GM10266 (cell line): ENCODE results near the gene GLO1.

Experiments used
- DNase-seq: peaks from one replicate; pipeline ENCODE4 v3.0.0; 2012; ENCODE audit errors: extremely low spot score
- TF ChIP-seq, protein P1 (sequence below): IDR thresholded peaks from 2 replicates; pipeline ENCODE4 v1.5.1; 2012; ENCODE audit warnings: mild to moderate bottlenecking, low read depth; ENCODE audit not compliant: control insufficient read depth, insufficient read depth; ENCODE audit errors: missing control alignments

Gene GLO1

DNA sequence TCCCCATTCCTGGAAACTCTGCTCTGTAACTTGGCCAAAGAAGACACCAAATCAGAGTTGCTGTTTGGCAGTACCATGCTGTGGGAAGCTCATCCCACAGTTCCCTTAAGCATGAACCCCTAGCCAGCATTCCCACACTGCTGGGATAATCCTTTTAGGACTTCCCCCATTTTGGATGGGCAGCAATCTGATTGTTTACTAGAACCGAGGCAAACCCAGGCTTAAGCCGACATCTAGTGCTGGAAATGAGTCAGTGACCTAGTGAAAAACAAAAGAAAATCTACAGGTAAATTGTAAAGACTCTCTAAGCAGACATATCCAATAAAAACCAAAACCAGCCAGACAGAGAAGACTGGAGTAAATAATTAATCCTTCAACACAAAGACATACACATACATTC is 17.4 kb upstream of the GLO1 start:
- TF ChIP-seq, protein P1, sequence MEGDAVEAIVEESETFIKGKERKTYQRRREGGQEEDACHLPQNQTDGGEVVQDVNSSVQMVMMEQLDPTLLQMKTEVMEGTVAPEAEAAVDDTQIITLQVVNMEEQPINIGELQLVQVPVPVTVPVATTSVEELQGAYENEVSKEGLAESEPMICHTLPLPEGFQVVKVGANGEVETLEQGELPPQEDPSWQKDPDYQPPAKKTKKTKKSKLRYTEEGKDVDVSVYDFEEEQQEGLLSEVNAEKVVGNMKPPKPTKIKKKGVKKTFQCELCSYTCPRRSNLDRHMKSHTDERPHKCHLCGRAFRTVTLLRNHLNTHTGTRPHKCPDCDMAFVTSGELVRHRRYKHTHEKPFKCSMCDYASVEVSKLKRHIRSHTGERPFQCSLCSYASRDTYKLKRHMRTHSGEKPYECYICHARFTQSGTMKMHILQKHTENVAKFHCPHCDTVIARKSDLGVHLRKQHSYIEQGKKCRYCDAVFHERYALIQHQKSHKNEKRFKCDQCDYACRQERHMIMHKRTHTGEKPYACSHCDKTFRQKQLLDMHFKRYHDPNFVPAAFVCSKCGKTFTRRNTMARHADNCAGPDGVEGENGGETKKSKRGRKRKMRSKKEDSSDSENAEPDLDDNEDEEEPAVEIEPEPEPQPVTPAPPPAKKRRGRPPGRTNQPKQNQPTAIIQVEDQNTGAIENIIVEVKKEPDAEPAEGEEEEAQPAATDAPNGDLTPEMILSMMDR, result peak; percentile 15
- DNase-seq, result no peak

DNA sequence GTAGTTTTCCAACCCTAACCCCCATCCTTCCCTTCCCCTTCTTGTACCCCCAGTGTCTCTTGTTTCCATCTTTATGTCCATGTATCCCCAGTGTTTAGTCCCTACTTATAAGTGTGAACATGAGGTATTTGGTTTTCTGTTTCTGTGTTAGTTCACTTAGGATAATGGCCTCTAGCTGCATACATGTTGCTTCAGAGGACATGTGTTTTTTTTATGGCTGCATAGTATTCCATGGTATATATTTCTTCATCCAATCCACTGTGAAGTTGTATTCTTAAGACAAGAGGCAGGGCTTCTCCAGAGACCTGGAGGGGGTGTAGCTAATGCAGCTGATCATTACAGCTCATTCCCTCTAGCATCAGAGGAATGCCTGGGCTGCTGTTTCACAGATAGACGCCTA is 16.4 kb upstream of the GLO1 start:
- no peak for DNase-seq
- TF ChIP-seq, protein P1, result no peak

DNA sequence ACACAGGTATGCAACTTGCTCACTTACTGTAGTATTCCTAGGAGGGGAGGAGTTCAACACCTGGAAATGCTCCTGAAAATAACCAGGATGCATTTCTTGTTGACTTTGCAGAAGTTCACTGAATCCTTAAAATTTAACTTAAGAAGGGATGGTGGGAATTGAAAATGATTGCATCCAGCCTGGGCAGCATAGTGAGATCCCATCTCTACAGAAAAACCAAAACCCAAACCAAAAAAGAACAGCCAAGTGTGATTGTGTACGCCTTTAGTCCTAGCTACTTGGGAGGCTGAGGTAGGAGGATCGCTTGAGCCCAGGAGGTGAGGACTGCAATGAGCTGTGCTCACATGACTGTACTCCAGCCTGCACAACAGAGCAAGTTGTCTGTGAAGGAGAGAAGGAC is 13.9 kb upstream of the GLO1 start:
- DNase-seq, result no peak

DNA sequence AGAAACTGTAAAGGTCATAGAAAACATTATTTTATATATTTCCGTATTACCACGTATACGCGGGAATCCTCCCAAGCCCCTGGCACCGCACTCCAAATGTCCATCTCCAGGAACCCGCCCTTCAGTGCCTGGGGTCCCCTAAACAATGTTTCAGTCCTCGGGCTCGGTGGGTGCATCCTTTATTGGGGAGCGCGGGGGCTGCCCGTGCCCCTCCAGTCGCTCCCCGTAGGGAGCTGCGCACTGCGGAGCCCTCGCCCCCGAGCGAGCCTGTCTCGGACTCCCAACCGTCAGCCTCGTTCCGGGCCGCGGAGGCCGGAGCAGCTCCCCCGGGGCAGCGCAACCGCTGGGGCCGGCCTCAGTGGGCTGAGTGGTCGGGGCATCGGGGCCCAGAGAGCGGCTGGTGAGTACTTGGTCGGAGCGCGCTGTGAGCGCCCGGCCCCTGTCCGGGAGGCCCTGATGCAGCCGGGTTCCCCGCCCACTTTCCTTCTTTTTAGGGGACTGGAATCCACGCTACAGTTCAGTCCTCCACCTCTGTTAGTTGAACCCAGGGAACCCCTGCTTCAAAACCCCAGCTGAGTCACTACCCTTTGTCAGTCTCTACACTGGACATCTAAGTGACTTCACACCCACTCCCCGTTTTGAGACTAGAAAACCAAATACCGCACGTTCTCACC is 12.2 kb upstream of the GLO1 start, which contains the start of gene DNAH8:
Gene DNAH8 (plus strand): TSS at position 296 of the 674 bp plus-strand sequence. CDS start 7,499 bp downstream, outside the sequence.
- TF ChIP-seq, protein P1, result no peak

More for the DNA sequence above, 13.9 kb upstream of the GLO1 start:
- TF ChIP-seq, protein P1, result no peak

DNA sequence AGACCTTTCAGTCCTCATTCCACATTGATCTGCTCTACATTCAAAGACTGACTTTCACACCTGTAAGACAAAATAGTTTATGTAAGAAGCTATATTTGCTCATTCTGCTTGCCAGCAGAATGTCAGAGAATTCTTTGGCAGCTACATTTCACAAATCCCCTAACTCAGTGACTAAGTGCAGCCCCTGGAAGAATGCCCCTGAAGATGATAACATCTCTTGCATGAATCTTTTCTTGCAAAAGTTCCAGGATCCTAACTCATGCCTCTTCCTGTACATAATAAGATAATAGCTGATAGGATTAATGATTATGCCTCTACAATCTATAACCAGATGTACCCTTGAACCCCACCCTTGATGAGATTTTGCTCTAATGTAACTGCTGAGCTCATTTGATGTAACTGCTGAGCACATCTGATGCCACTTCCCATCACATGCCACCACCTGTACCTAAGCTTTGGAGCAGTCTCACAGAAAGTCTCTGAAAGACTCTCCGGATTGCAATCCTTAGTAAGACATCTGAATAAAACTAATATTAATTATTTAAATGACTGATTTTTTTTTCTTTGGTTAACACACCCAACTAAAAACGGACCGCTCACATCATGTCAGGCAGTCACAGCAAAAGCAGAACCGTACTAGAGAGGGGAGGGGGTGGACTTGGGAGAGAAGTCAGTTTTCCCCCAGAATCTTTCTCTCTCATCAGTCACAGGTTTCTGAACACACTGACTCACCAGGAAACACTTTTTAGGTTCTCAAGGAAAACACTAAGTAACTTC is 11.5 kb upstream of the GLO1 start:
- DNase-seq, result no peak
- TF ChIP-seq, protein P1, result no peak

More for the DNA sequence above, 12.2 kb upstream of the GLO1 start, which contains the start of gene DNAH8:
- no peak for DNase-seq

DNA sequence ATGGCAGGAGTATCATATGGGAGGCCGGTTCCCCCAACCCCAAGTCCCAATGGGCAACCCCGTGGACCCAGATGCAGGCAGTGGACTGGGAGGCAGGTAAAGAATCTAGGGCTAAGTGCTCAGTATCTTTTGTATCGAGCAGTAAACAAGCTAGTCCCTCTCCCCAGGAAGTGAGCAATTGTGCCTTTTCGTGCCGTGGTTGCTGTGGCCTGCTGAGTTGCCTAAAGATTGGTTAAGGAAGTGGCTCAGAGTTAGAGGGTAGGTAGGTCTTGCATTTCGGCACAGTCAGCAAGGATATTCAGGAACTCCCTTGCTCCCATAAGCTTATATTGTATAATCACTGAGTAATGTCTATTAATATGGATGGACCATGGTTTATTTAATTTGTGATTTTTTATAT is 10.9 kb upstream of the GLO1 start:
- peak; percentile 35 for DNase-seq
- TF ChIP-seq, protein P1, result no peak

DNA sequence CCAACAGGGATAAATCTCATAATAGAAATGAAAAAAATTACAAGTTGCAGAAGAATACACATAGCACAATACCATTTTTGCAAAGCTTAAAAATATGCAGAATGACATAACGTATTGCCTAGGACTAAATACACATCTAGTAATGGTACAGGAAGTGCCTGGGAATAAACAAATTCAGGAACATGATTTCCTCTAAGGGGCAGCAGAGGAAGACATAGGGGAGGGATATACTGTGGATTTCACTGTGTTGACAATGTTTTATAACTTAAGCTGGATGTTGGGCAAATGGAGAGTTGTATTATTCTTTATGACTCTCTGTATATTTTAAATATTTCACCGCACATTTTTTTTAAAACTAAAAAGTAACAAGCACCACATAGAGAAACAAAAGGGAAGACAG is 5.6 kb upstream of the GLO1 start:
- no peak for DNase-seq
- TF ChIP-seq, protein P1, result no peak
